H4 (cell line): Measurements from ENCODE around the gene SMAD9. TPM values are rescaled to one million over a fixed set of nuclear protein-coding genes. Genes with fewer than 3 reads are reported as not detected.

Experiments used
- DNase-seq: peaks from one replicate; pipeline ENCODE4 v3.0.0-alpha.2; 2015; ENCODE audit warnings: low spot score
- total RNA-seq: library from RNA; depleted of rRNA; stranded (reverse); fragments of >200 nt; shearing (Covaris generic); gene quantifications from 2 replicates; pipeline ENCODE4 v1.2.3, GENCODE V29; 2014; rRNA removed

SMAD9 gene
- total RNA-seq, 1 experiment from 2014 or later = 4.0 TPM

DNA sequence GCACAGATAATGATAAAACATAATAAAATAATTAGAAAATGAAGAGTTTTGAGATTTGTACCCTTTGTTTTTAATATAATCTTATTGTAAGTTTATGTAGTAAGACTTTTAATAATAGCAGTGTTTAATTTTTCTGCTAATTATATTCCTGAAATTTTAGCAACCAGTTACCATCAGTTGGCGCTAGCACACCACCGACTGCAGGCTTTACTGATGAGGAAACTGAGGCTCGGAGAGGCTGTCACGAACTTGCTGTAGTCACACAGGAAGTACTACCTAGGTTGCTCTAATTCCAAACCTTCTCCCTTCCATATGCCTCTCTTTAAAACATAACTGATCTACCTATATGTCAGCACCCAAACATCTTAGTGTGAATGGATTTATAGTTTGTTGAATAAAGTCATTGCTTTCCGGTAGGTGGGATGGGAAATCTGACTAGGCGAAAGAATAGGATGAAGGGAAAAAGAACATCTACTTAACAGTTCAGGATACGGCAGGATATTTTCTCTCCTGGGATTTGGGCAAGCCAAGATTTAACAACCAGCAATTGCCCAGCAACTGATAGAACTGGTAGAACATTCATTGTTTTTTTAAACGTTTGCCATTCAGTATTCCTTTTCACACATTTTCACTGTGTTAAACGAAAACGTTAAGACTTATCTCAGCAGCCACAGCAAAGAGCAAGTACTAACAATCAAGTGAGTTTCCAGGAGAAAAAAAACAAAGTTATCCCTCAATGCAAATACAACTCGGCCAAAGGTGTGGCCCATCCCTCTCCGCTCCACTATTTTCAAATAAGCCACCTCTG lies 101.8 kb downstream of the SMAD9 start:
- no peak for DNase-seq

DNA sequence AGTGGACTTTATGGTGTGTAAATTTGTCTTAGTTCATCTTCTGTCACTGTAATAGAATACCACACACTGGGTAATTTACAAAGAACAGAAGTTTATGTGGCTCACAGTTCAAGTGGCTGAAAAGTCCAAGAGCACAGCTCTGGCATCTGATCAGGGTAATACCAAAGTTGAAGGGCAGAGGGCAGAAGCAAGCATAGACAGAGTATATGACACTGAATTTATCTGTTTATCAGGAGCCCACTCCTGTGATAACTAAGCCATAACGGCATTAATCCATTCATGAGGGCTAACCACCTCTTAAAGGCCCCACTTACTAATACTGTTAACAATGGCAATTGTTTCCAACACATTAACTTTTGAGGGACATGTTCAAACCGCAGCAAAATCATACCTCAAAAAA lies 105.0 kb downstream of the SMAD9 start:
- no peak for DNase-seq

DNA sequence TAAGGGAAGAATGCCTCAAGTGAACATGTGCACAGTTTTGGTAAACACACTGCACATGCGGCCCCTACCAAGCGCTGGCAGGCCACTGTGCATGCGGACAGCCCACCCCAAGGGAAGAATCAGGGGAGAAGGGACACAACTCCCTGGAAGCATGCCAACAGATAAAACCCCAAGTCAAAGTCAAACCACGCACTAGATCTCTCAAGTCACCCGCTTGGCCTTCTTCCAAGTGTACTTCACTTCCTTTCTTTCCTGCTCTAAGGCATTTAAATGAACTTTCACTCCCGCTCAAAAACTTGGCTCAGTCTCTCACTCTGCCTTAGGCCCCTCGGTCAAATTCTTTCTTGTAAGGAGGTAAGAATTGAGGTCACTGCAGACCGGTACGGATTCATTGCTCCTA lies 105.6 kb downstream of the SMAD9 start:
- DNase-seq = no peak

DNA sequence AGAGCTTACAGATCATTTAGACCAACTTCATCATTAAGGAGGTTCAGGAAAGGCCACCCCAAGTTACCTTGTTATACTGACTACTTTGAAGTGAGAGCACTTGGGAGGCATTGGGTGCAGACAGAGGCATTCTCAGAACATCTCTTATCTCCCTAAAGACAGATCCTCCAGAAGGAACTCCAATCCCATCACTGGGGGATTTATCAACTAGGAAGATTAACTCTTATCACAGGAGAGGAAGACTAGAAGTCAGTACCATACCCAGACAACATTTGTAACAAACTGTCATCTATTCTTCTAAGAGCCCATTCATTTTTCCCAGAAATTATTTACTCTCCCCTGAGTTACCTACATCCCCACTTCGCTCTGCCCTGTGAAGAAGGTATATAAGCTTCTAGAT lies 106.8 kb downstream of the SMAD9 start:
- DNase-seq = no peak

DNA sequence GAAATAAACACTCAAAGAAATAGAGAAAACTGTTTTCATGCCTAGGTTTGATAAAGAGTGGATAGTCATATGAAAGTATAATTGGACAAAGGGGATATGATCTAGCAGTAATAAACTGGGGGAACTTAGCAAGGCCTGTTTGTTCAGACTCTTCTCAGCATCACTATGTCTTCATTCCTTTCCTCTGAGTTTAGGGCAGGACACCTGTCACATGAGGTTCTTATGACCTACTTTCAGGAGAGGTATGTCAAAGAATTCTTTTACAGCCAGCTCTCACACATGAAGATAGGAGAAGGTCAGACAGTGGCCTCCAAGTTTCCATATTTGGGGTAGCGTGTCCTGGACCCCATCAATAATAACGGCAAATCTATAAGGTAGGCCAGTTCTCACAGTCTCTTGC lies 112.4 kb downstream of the SMAD9 start:
- no peak for DNase-seq

DNA sequence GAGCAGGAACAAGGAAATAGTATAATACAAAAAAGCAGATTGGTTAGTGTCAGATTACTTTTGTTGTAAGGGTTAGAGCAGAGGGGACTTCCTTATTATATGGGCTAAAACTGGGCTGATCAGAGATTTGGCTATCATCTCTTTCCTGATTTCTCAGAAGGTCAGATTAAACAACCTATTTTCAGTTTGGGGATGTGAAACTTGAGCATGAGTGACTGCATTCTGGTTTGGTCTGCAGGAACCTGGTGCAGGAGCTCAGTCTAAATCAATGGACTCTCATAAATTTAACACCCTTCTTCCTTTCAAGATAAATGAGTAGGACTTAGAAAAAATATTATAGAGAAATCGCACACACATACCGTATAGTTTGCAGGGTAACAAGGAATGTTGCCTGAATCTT lies 113.9 kb downstream of the SMAD9 start:
- DNase-seq = no peak

DNA sequence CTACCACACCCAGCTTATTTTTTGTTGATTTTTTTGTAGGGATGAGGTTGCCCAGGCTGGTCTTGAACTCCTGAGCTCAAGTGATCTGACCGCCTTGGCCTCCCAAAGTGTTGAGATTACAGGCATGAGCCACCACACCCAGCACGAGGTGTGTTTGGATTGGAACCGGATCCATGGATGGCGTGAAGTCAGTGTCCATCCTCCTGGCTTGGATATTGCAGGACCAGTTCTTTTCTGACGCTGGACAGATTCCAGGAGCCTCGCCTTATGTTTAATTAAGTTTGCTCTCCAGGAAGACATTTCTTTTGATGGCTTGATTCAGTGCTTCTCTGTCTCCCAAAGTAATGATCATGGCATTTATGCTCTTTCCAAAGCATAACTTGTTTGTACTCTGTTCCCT lies 115.5 kb downstream of the SMAD9 start:
- no peak for DNase-seq

DNA sequence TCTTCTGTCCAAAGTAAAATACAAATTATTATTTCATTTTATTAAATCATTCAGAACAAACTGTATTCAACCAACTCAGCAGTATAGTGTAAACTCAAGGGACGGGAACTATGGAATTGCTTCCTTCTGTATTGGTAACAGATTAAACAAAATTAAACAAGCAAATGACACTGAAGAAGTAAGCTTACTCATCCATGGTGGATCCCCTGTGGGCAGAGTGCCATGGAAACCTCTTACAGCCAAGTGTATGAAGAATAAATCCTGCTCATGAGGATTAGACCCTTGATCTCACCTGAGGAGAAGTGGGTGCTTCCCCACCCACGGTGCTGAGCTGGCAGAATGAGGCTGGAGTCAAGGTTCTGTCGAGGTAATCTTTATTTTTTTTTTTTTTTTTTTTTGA lies 119.0 kb downstream of the SMAD9 start:
- no peak for DNase-seq

DNA sequence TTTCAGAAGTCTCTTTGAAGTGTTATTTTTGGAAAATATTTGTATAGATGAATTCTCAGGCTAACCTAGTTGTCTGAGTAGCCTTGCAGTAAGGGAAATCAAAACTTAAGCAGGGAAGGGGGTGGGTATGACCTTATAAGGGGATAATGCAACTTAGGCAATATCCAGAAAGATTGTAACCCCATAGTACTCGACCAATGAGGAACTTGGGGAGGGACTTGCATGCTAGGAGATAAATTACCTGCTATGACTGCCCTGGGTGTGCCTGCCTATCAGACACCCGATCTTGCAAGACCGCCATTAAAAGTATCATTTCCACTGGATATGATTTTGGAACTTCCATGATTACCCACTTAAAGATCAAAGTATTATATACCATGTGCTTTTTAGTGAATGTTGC lies 124.0 kb downstream of the SMAD9 start:
- no peak for DNase-seq

DNA sequence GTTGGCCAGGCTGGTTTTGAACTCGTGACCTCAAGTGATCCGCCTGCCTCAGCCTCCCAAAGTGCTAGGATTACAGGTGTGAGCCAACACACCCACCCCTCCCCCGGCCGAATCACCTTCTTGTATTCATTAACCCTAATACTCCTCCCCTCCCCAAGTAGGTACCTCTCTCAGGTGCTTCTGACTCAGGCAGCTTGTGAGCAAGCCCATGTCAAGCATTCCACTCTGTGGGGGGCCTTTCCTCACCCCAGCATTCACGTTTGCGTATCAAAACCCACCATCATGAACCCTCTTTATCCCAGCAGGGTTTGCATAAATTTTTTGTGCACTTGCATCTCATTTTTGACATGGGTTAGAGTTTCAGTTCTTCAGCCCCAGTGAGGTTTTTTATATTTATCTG lies 124.6 kb downstream of the SMAD9 start:
- DNase-seq = no peak

Other genes starting within 250 kb of the SMAD9 start
- not detected in 2 replicates for gene SERTM1, start 246.2 kb downstream of the SMAD9 start, total RNA-seq
- gene RFXAP, start 101.0 kb downstream of the SMAD9 start, total RNA-seq = 1.0 and 1.7 TPM in 2 replicates
- gene ALG5, start 79.1 kb upstream of the SMAD9 start, total RNA-seq = 21.5 and 28.2 TPM in 2 replicates
- 55.9 and 60.1 TPM in 2 replicates for gene EXOSC8, start 80.5 kb upstream of the SMAD9 start, total RNA-seq
- gene SUPT20H, start 139.4 kb upstream of the SMAD9 start, total RNA-seq = 23.8 and 24.5 TPM in 2 replicates
- gene CSNK1A1L, start 185.4 kb upstream of the SMAD9 start, total RNA-seq = not detected in 2 replicates